ENCODE measurements around the gene ZNF428. TPM values are rescaled to one million over a fixed set of nuclear protein-coding genes. Genes with fewer than 3 reads are reported as not detected.
"Not testable (repeated sequence)": the region's sequence is repeated elsewhere in the genome, so short reads cannot be mapped to it uniquely, and the experiment has no call there.

Gene ZNF428
- total RNA-seq, 1 experiment from 2014 or later: 39.6 TPM

GRCh38 chr19:43589277-43589676, 30.2 kb downstream of the ZNF428 start:
- Histone ChIP-seq H3K36me3 (ENCODE audit: control insufficient read depth in 1 of 2, insufficient read depth in 2 of 2, low read length in 2 of 2) (peaks cover 8 to 9% of the 10 kb centered on the region in 2 experiments; a peak in 3 of 4 replicates), H3K27ac (ENCODE audit: low read depth, low read length) (no peak overlapping the region), H4K20me1 (ENCODE audit: insufficient read depth) (no peaks in the 10 kb centered on the region), H2AFZ (ENCODE audit: low read depth, low read length, poor library complexity, severe bottlenecking) (no peak overlapping the region), H3K9me3 (ENCODE audit: control insufficient read depth in 1 of 2, insufficient read depth in 1 of 2, low read depth in 1 of 2, low read length in 2 of 2) (no peaks in the 10 kb centered on the region), H3K27me3 (ENCODE audit: insufficient read depth, low read length) (no peaks in the 10 kb centered on the region), H3K9me2 (ENCODE audit: insufficient read depth) (no peaks in the 10 kb centered on the region), H3K79me2 (ENCODE audit: insufficient read depth, low read length) (peaks cover 10% of the 10 kb centered on the region; the same call in 1 of the 2 replicates), H3K9ac (ENCODE audit: low read length) (no peak overlapping the region), H3K4me2 (ENCODE audit: low read length) (no peak overlapping the region), H3K4me3 (replicated peaks in 1 of 2; ENCODE audit: low read depth in 1 of 2, low read length in 2 of 2) (no peak overlapping the region), H3K4me1 (ENCODE audit: control insufficient read depth in 1 of 2, insufficient read depth in 2 of 2, low read length in 2 of 2) (peaks cover 0 to 7% of the 10 kb centered on the region in 2 experiments; a peak in 2 of 4 replicates)
- DNase-seq (ENCODE audit: low read depth, low spot score): no peak
- intact Hi-C loops (cut with micrococcal nuclease): no loop called here
- CTCF ChIA-PET: no interaction called here
- ATAC-seq: no peak
- POLR2A ChIA-PET: no interaction called here
- RAD21 ChIA-PET (ENCODE audit: low non-redundant PET in 1 of 2, low total read pairs in 2 of 2, uncharacterized antibody in 2 of 2, unreplicated experiment in 2 of 2): no interaction called here
- no TSS peak for BruUV-seq (replicated peaks)
- no peak for TF ChIP-seq ZFX (IDR thresholded peaks at IDR 0.05)

DNA sequence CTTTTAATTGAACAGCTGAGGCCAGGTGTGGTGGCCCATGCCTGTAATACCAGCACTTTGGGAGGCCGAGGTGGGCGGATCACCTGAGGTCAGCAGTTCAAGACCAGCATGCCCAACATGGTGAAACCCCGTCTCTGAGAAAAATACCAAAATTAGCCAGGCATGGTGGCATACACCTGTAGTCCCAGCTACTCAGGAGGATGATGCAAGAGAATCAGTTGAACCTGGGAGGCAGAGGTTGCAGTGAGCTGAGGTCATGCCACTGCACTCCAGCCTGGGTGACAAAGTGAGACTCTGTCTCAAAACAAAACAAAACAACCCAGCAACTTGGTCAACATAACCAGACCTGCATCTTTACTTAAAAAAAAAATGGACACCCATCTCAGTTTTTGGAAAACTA, 32.4 kb downstream of the ZNF428 start:
- intact Hi-C loops (cut with micrococcal nuclease); ATAC-seq; H2AFZ ChIP-seq (ENCODE audit: low read depth, low read length, poor library complexity, severe bottlenecking); H3K27me3 ChIP-seq (ENCODE audit: insufficient read depth, low read length); DNase-seq (ENCODE audit: low read depth, low spot score); H3K9ac ChIP-seq (ENCODE audit: low read length); H3K4me2 ChIP-seq (ENCODE audit: low read length); H4K20me1 ChIP-seq (ENCODE audit: insufficient read depth); H3K79me2 ChIP-seq (ENCODE audit: insufficient read depth, low read length); RAD21 ChIA-PET (ENCODE audit: low non-redundant PET in 1 of 2, low total read pairs in 2 of 2, uncharacterized antibody in 2 of 2, unreplicated experiment in 2 of 2); H3K27ac ChIP-seq (ENCODE audit: low read depth, low read length); H3K4me3 ChIP-seq (replicated peaks in 1 of 2; ENCODE audit: low read depth in 1 of 2, low read length in 2 of 2); H3K36me3 ChIP-seq (ENCODE audit: control insufficient read depth in 1 of 2, insufficient read depth in 2 of 2, low read length in 2 of 2); H3K4me1 ChIP-seq (ENCODE audit: control insufficient read depth in 1 of 2, insufficient read depth in 2 of 2, low read length in 2 of 2); H3K9me3 ChIP-seq (ENCODE audit: control insufficient read depth in 1 of 2, insufficient read depth in 1 of 2, low read depth in 1 of 2, low read length in 2 of 2); BruUV-seq (replicated peaks); H3K9me2 ChIP-seq (ENCODE audit: insufficient read depth); POLR2A ChIA-PET: not testable (repeated sequence)
- CTCF ChIA-PET: interaction anchor here (1.0 kb wide), 1 partner anchor 81 kb away, joined by 3 read pairs; no protein-coding TSS in a partner anchor

- BruUV-seq (replicated peaks): no TSS peak
- no peak overlapping the region for H3K4me2 ChIP-seq (ENCODE audit: low read length)
- H4K20me1 ChIP-seq (ENCODE audit: insufficient read depth): no peaks in the 10 kb centered on the region
- no peaks in the 10 kb centered on the region; a peak in 1 of 4 replicates for H3K36me3 ChIP-seq (ENCODE audit: control insufficient read depth in 1 of 2, insufficient read depth in 2 of 2, low read length in 2 of 2)
- no peak overlapping the region for H3K4me3 ChIP-seq (replicated peaks in 1 of 2; ENCODE audit: low read depth in 1 of 2, low read length in 2 of 2)
- ATAC-seq: no peak
- H3K27me3 ChIP-seq (ENCODE audit: insufficient read depth, low read length): no peaks in the 10 kb centered on the region
- ChIA-PET RAD21 (ENCODE audit: low non-redundant PET in 1 of 2, low total read pairs in 2 of 2, uncharacterized antibody in 2 of 2, unreplicated experiment in 2 of 2) (no interaction called here), CTCF (interaction anchor here (1.0 kb wide), 1 partner anchor 82 kb away, joined by 3 read pairs; no protein-coding TSS in a partner anchor), POLR2A (no interaction called here)
- intact Hi-C loops (cut with micrococcal nuclease): no loop called here
- no peak for DNase-seq (ENCODE audit: low read depth, low spot score)
- no peak overlapping the region for H2AFZ ChIP-seq (ENCODE audit: low read depth, low read length, poor library complexity, severe bottlenecking)
- no peak overlapping the region for H3K27ac ChIP-seq (ENCODE audit: low read depth, low read length)
- TF ChIP-seq SP1 (IDR thresholded peaks at IDR 0.05; ENCODE audit: low read depth) (no peak), SIN3A (IDR thresholded peaks at IDR 0.05; ENCODE audit: low read depth) (no peak), EZH2phosphoT487 (IDR thresholded peaks at IDR 0.05; ENCODE audit: borderline replicate concordance) (no peak), RAD21 (IDR thresholded peaks at IDR 0.05; ENCODE audit: low read depth) (no peak), JUND (IDR thresholded peaks at IDR 0.05) (no peak)
- TF ChIP-seq, protein P1, sequence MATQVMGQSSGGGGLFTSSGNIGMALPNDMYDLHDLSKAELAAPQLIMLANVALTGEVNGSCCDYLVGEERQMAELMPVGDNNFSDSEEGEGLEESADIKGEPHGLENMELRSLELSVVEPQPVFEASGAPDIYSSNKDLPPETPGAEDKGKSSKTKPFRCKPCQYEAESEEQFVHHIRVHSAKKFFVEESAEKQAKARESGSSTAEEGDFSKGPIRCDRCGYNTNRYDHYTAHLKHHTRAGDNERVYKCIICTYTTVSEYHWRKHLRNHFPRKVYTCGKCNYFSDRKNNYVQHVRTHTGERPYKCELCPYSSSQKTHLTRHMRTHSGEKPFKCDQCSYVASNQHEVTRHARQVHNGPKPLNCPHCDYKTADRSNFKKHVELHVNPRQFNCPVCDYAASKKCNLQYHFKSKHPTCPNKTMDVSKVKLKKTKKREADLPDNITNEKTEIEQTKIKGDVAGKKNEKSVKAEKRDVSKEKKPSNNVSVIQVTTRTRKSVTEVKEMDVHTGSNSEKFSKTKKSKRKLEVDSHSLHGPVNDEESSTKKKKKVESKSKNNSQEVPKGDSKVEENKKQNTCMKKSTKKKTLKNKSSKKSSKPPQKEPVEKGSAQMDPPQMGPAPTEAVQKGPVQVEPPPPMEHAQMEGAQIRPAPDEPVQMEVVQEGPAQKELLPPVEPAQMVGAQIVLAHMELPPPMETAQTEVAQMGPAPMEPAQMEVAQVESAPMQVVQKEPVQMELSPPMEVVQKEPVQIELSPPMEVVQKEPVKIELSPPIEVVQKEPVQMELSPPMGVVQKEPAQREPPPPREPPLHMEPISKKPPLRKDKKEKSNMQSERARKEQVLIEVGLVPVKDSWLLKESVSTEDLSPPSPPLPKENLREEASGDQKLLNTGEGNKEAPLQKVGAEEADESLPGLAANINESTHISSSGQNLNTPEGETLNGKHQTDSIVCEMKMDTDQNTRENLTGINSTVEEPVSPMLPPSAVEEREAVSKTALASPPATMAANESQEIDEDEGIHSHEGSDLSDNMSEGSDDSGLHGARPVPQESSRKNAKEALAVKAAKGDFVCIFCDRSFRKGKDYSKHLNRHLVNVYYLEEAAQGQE (IDR thresholded peaks at IDR 0.05; ENCODE audit: low read depth): no peak
- peaks cover 0 to 4% of the 10 kb centered on the region in 2 experiments; a peak in 1 of 4 replicates for H3K4me1 ChIP-seq (ENCODE audit: control insufficient read depth in 1 of 2, insufficient read depth in 2 of 2, low read length in 2 of 2)
- no peak overlapping the region for H3K9ac ChIP-seq (ENCODE audit: low read length)
- no peaks in the 10 kb centered on the region for H3K9me3 ChIP-seq (ENCODE audit: control insufficient read depth in 1 of 2, insufficient read depth in 1 of 2, low read depth in 1 of 2, low read length in 2 of 2)
- no peaks in the 10 kb centered on the region for H3K9me2 ChIP-seq (ENCODE audit: insufficient read depth)
- no peaks in the 10 kb centered on the region for H3K79me2 ChIP-seq (ENCODE audit: insufficient read depth, low read length)
Observed at GRCh38 chr19:43586346-43586745, 33.1 kb downstream of the ZNF428 start.

All from HCT116 (cell line).